Germinal center (tissue), 1 donor: ENCODE results near the gene ACTG1.

Experiments
- DNase-seq: peaks from one replicate; pipeline ENCODE4 v3.0.0; 2012; ENCODE audit warnings: mixed read lengths, low spot score

ACTG1 gene

DNA sequence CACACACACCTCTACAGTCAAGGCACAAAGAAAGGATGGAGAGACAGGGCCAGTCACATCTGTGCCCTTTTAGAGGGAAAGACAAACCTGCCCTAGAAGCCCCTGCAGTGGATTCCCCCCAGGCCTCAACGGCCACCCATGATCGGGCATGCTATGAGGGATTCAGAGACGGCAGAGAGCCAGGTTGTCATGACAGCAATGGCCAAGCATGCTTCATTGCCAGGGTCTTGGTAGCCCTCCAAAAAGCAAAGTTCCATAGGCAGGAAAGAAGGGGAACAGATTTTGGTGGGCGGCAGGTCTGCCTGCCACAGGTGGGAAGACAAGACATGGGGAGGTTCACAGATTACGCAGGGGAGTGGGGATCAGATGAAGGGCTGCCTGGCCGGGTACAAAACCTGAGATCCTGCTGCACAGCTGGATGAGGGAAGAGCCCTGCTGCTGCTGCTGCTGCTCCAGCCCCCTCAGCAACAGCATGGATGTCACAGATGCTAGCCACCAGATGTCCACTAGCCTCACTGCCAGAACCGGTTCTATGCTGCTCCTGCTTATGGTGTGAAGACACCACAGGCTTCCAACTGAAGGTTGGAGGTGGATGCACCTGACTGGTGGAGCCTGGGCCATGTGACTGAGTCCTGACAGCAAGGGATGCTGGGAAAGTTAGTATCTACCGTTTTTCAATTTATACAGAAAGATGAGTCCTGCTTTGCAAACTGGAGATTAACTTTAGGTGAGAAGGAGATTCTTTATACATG, 17.8 kb downstream of the ACTG1 start:
- DNase-seq = no peak

DNA sequence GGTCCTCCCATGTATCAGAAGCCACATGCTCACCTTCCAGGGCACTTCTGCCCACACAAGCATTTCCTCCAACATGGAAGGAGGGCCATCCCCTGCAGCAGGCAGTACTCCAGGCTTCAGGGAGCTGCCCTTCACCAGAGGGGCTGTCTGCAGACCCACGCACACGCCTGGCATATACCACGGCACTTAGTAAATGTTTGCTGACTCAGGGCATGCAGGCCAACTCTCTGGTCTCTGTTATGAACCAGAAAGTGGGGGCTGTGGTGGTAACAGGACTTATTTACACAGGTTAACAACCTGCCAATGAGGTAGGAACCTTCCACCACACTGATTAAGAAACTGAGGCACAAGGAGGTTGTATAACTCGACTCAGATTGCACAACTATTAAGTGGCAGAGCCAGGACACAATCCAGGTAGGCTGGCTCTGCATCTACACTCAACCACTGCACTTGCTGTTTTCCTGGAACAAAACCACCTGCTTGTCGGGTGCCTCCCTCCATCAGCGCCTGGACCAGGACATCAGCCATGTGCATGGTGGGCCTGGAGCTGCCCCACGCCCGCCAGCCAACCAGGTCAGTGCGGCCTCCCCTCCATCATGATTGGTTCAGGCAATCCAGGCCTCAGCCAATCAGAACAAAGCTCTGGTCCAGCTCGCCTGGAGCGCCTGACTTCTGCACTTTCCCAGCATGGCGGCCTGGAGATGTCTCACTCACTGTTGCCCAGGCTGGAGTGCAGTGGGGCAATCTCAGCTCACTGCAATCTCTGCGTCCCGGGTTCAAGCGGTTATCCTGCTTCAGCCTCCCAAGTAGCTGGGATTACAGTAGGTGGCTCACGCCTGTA, 19.2 kb downstream of the ACTG1 start:
- no peak for DNase-seq

DNA sequence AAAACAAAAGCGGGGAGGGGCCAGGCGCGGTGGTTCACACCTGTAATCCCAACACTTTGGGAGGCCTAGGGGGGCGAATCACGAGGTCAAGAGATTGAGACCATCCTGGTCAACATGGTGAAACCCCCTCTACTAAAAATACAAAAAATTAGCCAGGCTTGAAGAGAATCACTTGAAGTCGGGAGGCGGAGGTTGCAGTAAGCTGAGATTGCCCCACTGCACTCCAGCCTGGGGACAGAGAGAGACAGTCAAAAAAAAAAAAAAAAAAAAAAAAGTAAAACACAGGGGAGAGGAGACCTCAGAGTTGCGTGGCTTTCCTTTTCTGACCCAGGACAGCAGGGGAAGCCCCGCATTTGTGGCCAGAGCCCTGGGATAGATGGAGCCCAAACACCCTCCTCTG, 19.9 kb downstream of the ACTG1 start:
- no peak for DNase-seq

DNA sequence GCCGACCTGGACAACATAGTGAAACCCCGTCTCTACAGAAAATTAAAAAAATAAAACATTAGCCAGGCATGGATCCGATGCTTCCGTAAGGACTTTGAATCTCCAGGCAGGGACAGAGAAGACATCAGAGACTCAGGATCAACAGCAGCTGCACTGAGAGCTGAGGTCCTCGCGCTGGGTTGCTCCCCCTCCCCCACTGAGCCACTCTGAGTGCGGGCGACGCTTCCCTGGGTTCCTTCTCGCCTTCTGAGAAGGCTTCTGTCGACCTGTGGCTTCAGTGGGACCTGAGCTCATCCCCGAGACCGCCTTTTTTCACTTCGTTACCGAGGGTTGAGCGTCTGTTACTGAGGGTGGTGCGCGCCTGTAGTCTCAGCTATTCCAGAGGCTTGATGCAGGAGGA, 20.4 kb downstream of the ACTG1 start:
- DNase-seq = no peak

DNA sequence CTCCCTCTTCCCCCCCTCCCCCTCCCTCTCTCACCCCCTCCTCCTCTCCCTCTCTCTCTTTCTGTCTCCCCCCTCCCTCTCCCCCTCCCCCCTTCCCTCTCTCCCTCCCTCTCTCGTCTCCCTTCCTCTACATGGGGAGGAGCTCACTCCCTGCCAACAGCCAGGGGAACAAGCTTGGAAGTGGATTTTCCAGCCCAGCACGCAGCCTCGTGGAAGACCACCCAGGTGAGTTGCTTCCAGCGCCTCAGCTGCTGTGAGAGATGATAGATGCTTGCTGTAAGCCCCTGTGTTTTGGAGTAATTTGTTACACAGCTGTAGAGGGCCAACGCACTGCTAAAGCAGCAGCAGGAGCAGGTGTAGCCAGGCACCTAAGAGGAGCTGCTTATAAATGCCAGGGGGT, 20.8 kb downstream of the ACTG1 start:
- no peak for DNase-seq

DNA sequence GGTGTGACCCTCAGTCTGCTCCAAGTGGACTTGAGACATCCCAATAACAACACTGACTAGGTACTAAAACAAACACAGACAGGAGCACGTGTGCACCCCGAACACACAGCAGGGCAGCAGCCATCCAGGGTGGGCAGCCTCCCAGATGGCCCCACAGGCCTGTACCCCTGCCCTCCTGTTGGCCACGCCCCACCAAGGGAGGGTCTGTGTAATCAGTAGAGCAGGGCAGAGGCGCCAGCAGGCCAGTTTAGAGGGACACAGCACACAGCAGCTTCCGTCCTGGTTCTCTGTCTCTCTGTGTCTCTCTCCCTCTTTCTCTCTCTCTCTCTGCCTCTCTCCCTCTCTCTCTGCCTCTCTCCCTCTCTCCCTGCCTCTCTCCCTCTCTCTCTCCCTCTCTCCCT, 21.4 kb downstream of the ACTG1 start:
- no peak for DNase-seq

DNA sequence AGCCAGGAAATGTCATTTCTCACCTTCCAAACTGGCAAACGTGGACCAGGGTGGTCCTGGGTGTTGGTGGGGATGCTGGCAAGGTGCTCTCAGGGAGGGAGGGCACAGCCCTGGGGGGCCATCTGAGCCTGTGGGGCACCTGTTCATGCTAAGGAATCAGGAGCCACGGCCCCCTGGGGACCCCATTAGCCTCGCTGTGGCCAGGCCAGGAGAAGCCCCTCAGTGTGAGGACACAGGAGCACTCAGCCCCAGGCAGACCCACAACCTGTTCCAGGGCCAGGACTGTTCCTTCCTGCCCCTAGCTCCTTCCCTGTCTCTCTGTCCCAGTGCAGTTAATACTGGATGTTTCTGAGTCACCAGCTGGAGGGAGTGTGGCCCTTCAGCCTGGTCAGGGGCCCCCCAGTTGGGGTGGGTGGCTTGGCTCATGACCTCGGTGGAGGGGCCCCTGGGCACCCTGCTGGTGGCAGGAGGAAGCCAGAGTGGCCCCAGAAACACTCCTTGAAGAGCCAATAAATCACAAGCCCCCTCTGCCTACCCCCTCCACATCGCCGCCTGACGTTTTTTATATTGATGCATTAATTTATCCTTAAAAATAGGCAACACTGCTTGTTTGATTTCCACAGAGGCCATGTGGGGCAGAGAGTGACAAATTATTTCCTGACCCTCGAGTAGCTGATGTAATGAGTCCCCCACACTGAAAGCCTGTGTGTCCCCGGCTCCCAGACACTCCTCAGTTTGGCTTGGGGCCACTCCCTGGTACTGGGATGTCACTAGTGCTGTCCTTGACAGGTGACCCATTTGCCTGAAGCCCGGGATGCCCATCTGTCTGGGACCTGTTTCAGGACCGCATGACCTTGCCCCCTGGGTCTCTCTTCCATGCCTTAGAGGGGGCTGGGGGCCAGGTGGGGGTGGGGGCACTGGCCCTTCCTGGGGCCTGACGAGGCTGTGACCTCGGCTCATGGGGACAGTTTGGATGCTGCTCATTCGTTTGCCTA, 22.3 kb downstream of the ACTG1 start:
- no peak for DNase-seq

DNA sequence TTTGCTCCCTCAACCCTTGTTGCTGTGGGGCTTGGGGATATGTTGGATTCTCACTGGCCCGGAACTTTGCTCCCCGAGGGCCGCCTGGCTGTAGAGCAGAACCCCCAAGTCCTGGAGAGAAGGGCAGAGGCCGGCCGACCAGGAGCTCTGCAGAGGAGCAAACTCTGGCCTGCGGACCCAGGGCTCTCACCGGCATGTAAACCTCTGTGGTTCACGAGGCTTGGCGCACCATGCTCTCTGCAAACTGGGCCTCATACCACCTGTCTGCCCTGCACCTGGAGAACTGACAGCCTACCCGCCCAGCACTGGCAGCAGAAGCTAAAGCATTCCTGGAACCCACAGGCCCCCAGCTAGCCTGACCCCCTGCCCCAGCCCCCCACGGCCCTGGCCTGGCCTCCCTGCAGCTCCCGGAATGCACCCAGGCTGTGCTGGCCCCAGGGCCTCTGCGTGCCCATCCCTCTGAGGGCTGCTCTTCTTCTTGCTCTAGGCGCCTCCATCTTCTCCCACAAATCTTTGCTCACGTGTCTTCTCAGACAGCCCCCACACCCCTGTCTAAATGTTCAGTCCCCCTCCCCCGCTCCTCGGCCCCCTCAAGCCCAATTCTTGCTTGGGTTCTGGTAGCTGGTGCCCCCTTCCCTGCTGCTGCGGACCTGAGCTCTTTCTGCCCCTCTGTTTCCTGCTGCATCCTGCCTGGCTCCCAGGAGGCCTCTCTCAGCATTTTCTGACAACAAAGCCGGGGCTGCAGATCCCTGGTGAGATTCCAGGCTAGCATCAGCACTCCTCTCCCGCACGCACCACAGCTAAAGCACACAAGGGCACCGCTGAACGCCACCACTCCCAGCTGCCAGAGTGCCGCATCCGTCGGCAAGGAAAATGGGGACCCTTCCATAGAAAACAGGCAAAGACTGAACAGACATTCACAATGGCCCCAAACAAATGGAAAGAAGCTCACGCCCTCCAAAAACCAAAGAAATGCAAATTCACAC, 23.3 kb downstream of the ACTG1 start:
- no peak for DNase-seq

DNA sequence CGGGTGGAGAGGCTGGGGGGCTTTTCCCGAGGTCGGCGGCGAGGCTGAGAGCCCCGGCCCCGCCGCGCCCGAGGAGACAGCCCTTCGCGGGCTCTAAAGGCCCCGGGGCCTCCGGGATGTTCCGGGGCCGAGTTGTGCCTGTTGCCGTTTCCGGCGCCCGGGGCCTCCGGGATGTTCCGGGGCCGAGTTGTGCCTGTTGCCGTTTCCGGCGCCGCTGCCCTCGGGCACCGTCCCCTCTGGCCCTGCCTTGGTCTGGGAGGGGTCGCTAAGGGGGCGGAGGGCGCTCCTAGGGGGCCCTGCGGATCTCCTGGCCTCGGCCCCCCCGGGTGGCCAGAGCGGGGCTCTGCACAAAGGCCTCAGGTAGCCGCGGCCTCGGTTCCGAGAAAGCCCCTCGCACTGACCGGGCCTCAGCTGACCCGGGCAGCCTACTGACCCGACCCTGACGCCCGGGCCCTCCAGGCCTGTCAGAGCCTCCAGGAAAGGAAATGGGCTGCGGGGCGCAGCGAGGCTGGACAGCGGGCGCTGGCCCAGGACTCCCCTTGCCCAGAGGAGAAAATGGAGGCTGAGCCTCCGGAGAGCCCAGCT, 24.2 kb downstream of the ACTG1 start:
- no peak for DNase-seq

DNA sequence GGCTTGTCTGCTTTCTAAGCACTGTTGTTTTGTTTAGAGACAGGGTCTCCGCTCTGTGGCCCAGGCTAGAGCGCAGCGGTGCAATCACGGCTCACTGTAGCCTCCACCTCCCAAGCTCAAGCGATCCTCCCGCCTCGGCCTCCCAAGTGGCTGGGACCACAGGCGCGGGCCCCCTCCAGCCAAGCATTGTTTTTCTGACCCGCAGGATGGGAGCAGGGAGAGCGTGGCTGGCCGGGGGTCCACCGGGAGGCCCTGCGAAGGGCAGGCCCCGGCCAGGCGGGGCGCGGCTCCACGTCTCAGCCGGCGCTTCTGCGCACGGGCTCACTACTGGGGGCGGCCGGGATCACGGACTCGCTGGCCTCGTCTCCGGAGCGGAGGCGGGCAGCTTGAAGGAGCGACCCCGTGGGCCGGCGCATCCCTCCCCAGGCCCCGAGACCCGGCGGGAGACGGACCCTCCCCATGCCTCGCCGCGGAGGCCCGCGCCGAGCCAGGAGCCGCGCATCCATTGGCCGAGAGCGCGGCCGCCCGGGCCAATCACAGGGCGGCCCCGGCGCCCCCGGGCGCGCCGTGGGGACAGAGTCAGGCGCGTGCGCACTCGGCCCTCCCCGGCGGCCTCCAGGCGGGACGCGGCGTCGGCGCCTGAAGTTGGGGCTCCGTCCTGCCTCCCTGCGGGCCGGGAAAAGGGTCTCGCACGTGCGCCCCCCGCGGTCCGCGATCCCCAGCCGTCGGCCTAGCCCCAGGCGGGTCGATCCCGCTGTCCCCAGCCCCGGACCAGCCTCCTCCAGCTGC, 24.9 kb downstream of the ACTG1 start:
- DNase-seq = peak; percentile 94

DNA sequence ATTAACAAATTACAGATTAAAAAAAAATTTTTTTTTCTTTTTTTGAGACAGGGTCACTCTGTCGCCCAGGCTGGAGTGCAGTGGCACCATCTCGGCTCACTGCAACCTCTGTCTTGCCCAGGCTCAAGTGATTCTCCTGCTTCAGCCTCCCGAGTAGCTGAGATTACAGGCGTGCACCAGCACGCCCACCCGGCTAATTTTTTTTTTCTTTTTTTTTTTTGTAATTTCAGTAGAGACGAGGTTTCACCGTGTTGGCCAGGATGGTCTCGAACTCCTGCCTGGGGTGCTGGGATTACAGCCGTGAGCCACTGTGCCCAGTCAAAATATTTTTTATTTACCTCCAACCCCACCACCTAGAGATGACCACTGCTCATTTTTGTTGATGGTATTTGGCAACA, 25.5 kb downstream of the ACTG1 start:
- no peak for DNase-seq

DNA sequence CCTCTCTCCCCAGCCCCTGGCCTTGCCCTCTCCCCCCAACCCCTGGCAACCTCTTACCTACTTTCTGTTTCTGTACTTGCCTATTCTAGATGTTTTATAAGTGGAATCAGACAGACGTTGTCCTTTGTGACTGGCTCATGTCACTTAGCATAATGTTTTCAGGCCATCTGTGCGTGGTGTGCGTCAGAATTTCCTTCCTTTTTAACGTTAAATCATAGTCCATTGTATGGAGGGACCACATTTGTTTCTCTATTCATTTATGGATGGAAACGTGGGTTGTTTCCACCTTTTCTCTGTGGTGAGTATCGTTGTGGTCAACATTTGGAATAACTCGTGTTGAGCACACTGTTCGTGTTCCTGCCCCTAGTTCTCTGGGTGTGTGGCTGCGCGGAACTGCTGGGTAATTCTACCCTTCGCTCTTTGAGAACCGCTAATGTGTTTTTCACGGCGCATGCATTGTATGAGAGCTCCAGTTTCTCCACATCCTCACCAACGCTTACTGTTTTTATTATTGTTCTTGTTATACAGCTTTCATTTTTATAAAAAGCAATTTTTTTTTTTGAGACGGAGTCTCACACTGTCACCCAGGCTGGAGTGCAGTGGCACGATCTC, 26.3 kb downstream of the ACTG1 start:
- no peak for DNase-seq

DNA sequence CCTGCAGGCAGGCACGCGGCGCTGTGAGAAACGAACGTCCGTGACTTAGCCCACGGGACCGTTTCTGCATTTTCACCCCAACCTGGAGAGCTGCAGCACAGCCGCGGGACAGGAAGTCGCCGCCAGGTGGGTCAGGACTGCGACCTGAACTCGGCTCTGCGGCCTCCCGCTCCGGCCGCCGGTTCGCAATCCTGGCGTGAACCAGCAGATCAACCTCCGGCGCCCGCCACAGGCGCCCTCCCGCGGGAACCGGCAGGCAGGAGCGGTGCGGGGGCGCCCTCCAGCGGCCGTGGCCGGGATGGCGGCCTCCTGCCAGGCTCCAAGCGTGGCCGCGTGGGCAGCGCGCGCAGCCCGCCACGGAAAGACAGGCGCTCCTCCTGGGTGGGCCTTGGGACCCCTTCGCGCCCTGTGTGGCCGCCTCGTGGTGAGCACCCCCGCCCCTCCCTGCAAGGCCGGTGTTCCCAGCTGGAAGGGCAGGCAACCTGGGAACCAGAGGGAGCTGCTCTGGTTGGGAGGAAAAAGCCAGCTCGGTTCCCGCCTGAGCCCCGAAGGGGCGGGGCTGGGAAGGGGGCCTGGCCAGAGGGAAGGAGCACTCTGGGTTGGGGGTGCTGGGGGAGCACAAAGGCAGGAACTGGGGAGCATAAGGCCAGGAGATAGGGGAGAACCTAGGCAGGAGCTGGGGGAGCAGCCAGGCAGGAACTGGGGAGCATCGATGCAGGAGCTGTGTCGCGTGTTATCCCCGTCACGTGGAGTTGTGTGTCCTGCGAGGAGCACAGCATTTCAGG, 28.2 kb downstream of the ACTG1 start:
- DNase-seq = peak; percentile 85

DNA sequence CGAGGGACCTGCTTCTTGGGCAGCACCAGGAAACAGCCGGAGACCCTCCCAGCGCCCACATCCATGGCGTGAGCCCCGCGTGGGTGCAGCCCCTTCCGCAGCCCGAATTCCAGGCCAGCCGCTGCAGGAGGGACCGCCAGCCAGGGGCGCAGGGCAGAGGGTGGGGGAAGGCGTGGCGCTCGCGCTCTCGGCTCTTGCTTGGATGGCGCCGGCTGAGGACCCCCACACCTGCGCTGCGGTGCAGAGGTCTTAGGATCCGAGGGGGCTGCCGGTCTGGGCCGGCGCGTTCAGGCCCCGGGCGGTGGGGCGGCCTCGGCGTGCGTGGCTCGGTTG, 28.8 kb downstream of the ACTG1 start:
- no peak for DNase-seq

DNA sequence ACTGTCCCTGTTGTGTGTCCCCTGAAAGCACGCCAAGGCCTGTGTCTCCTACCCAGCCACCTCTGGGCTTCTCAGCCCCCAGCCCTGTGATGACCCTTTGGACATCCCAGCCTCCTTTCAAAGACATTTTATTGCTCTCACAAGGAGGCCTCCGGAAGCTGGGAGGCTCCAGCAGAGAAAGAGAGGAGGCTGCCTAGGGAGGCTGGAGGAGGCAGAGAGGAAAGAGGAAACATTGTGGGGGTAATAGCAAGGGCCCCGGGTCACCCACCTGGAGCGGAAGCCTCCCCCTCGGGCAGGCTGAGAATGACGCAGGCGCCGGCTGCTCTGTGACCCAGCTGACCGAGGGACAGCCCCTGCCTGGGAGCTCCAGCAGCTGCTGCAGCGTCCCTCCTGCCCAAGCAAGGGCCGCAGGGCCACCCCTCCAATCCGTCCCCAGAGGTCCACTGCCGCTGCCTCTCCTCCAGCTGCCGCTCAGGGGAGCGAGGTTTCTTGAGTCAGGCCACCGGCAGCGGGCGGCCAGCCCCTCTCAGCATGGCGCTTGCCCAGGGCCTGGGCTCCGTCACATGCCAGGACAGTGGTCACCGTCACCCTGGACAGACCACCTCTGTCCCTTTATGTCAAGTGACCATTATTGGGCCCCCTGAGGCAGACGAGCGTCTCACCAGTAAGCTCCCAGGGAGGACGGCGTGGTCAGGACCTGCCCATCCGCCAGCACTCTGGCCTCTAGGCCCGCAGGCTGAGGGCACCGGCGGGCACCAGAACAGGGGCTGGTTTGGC, 29.3 kb downstream of the ACTG1 start:
- peak; percentile 61 for DNase-seq

DNA sequence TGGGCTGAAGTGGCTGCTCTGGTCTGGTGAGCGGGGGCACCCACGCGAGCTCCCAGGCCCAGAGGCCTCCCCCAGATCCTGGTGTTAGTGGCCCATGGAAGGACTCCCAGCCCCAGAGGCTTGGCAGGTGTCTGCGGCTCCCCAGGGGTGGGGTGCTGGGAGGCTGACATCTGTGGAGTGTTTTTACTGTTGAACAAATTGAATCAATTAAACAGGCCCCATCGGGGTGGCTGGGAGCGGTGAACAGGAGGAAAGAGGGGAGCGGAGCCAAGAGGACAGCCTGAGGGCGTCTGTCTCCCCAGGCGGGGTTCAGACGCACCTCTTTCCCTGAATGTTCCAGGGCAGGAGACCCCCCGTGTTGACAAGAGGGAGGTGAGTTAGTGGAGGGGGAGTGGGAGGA, 29.9 kb downstream of the ACTG1 start:
- DNase-seq = no peak

DNA sequence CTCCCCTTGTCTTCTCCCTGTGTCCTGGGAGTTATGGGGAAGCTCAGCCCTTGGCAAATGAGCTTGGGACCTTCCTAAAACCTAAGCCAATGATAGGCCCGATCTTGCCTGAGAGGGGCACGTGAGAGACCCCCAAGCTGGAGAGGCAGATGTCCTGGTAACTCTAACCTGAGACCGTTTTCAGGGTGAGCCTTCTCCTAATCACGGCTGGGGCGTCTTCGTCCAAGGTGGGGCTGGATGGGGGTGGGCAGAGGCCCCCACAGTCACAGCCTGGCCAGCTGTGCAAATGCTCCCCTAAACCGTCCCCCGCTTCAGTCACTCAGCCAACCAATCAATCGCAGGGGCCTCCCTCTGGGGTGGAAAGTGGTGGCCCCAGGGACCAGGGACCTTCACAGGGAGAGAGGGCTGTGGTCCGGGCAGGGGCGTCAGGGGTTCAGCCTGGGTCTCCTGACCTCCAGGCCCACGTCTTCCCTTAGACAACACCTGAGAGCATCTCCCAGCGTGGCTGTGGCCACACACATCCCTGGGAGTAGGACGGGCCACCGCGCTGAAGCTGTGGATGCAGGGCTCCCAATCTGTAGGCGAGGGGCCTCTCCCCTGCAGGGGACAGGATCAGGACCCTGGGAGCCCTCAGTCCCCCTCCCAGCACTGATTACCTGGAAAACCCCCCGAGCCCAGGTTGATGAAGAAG, 30.6 kb downstream of the ACTG1 start:
- DNase-seq = no peak
